NCI-H2107 treated with DMSO at 0.1 percent for 48 hours (cell line): ENCODE results near the gene FAM149B1.
"Not testable (repeated sequence)": the region's sequence is repeated elsewhere in the genome, so short reads cannot be mapped to it uniquely, and the experiment has no call there.

ENCODE experiments used
- DNase-seq: peaks from one replicate; lab custom pipeline; 2025; ENCODE audit not compliant: unreplicated experiment; lab: John Stamatoyannopoulos, UW

FAM149B1 gene

DNA sequence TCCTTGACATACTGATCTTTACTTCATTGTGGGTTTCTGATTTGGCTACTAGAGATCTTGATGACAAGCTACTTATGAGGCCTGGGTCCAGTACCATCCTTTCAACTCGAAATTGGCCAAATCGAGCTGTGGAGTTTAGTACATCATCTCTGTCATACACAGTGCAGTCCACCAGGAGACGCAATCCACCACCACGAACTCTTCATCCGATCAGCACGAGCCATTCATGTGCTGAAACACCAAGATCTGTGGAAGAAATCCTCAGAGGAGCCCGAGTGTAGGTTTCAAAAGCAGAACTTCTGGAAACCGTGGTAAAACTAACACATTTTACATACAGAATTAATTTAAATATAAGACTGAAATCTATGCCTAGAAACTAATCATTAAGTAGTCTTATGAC is 65.0 kb downstream of the FAM149B1 start:
- DNase-seq: no peak

GRCh38 chr10:73233883-73234282 is 66.0 kb downstream of the FAM149B1 start:
- DNase-seq: no peak

DNA sequence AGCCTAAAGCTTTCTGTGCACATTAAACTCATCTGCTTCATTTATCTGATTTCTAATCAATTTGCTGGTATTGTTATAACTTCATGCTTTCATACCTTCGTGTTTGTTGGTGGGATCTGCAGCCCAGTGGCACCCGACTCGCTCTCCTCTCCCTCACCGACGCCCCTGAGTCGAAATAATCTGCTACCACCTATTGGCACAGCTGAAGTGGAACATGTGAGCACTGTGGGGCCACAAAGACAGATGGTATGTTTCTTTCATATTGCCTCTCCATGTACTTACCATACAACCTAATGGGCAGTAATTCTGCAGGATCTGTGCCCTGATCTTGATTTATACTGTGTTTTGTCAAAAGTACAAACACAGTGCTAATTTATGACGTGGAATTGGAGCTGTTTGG is 66.8 kb downstream of the FAM149B1 start:
- no peak for DNase-seq

DNA sequence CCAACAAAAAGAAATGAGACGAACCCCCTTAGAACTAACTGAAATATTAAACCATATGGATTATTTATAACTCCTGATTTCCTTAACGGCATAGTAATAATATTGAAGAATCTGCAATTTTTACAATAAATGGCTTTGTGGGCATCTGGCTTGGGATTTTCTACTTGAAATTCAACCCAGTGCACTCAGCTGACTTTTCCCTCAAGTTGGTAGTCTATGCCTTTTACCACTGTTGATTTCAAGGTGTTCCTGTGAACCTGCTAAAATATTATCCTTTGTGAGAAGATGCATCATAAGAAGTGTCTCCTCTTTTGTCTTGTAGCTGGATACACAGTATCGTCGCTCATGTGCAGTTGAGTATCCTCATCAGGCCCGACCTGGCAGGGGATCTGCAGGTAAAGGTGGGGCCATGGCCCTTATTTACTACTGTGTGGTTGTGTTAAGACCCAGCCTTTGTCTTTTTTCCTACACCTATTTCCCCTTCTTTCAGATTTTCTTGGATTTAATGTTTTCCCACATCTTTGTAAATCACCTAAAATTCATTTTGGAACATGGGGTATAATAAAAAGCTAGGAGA is 71.2 kb downstream of the FAM149B1 start:
- no peak for DNase-seq

DNA sequence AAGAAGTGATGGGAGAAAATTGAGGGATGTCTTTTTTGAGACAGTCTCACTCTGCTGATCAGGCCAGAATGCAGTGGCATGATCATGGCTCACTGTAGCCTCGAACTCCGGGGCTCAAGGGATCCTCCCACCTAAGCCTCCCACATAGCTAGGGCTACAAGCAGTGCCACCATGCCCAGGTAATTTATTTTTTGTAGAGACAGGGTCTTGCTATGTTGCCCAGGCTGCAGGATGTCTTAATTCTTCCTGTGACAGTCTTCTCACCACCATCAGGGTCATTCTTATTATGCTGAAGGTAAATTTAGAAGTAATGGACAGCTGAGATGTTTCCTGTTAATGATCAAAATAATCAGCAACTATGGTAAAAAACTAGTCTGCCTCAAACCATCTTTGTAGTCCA is 72.0 kb downstream of the FAM149B1 start:
- DNase-seq: no peak

DNA sequence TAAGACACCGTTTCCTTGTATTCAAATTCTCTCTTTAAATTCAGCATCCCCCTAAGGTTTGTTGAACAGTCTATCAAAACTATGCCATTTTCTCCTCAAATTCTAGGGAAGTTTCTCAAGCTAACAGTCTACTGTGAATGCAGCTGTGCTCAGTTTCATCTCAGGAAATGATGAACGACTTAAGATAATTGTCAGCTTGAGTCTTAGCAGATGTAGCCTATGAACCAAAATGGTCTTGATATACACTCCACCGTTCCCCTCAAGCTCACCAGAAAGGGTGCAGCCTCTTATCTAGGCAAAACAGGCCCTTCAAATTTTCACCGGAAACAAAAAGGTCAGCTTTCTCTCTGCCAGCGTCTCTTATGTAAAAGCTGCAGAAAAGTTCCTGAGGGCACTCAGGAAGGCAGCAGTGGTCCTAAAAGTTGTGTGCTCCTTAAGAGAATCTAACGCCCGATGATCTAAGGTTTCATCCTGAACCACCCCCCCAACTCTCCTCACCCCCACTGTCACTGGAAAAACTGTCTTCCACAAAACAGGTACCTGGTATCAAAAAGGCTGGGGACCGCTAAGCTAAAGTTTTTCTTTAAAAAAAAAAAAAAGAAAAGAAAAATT is 77.1 kb downstream of the FAM149B1 start:
- DNase-seq: no peak

GRCh38 chr10:73246322-73246645 is 78.4 kb downstream of the FAM149B1 start:
- no peak for DNase-seq

DNA sequence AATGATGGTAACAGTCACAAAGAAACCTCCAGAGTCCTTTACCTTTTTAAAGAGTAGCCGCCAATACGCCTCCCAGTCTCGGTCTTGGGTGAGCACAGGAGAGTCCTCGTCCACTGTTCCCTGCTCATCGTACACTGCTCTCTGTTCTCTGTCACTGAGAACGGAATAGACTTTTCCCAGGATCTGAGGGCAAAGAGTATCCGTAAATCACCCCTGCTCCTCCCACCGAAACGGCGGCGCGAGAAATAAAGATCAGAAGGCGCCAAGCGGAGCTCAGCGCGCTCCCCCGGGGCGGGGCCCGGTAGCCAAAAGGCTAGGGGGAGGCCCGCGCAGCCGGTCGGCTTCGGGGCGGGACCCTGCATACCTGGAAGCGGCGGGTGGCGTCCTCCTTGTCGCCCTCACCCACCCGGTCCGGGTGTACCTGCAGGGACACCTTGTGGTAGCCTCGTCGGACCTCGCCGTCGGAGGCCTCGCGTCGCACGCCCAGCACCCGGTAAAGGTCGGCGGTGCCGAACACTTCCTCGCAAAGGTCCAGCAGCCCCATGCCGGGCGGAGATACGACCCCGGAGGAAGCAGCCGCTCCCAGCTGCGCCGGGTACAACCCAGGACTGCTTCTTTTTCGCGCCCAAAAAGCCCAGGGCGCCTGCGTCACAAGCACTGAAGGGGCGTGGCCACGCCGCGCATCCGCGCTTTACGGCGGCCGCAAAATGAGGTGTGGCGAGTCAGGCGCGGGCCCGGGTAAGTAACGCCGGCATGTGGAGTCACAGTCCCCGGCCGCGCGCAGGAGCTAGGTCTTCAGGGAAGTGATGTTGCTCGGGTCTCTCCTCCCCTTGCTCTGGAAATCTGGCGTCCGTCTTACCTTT is 79.0 kb downstream of the FAM149B1 start, which contains the start of gene DNAJC9:
DNAJC9 (minus strand) TSS at position 610 of the 863 bp plus-strand sequence; CDS start at position 544, 66 bp downstream.
- peak; percentile 46 for DNase-seq

DNA sequence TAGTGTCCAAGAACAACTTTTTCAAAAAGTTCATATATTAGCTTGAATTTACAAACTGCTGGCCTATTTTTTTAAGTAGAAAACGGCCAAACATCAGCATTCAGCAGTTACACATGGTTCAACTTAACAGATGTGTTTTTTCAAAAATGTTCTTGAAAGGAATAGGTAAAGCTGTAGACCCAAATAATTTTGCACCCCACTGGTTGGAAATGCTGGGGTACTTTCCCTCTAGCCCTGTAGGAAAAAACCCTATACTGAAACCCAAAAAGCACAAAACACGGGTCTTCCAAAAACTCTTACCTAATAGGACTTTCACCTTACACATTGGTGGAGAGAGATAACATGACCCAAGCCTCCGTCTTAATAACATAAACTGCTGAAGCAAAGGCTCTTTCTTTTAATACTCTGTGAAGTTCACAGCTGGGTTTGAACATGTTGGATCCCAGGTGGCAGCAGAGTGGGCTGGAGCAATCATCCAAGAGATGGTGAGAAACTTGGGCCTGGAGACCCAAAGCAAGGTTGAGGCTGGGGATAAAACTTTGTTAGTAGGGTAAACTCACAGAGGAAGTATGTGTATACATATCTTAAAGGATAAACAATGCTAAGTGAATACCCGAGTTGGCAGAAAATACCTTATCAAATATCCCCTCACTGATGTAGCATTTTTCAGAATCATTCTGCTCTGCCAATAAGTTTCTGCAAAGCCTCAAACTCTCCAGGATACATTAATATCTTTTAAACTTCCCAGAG is 79.8 kb downstream of the FAM149B1 start:
- DNase-seq: no peak

- no peak for DNase-seq
These were observed 80.4 kb downstream of the FAM149B1 start for GRCh38 chr10:73248259-73248724.

DNA sequence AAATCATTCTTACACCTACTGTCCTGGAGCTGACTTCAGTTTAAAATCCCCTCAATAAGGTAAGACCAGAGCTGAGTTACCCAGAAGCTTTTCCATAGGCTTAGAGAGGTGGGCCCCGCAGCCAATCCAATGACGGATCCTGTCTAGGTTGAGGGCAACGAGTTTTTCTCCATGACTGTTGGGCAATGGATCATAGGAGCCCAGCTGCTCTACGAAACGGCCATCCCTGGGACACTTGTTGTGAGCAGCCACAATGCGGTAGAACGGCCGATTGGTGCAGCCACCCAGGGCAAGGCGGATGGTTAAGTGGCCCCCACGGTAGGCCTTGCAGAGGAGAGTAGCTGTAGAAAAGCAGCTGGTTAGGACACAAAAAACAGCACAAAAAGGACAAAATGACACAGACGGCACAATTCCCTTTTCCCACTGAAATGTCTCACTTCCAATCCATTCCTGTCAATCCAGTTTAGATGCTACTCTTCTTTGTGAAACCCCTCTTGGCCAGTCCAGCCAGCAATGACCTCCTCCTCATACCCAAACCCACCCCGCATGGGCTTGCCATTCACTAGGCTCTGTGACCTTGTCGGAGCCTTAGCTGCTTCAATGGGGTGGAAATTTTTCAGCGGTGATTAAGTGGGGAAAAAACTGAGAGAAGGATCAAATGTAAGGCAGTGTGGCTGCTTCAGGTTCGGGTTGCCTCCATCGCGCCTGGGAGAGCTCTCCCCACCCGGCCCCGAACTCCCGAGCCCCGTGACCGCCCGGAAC is 83.9 kb downstream of the FAM149B1 start:
- DNase-seq: no peak

GRCh38 chr10:73252445-73253224 is 84.7 kb downstream of the FAM149B1 start, which contains the start of gene MRPS16:
Gene MRPS16, minus strand, starts transcription at chr10:73252644. Its CDS starts 162 bp downstream, at chr10:73252482.
- peak; percentile 89 for DNase-seq

DNA sequence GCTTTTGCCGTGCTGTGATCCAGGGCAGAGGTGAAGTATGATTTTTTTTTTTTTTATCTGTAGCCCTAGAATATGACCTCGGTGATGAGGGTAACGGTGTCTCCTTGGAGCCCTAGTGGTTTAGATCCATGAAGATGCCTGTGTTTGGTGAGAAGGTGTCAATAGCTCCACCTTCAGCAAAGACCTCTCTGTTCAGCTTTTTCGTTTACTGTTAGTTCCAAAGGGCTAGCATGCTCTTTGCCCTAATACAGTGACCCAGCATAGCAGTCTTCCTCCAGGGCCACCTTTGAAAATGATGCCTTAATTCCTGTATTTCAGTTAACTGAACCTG is 85.3 kb downstream of the FAM149B1 start:
- DNase-seq: no peak

DNA sequence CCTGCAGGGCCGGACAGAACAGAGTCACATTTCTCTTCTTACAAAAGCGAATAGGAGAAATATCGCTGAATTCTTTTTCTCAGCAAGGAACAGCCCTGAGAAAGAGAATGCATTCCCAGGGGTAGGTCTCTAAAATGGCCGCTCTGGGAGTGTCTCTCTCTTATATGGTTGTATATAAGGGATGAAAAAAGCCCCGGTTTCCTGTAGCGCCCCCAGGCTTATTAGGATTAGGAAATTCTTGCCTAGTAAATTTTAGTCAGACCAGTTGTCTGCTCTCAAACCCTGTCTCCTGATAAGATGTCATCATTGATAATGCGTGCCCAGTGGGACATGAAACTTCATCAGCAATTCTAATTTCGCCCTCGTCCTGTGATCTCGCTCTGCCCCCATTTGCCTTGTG is 90.7 kb downstream of the FAM149B1 start:
- DNase-seq: not testable (repeated sequence)

DNA sequence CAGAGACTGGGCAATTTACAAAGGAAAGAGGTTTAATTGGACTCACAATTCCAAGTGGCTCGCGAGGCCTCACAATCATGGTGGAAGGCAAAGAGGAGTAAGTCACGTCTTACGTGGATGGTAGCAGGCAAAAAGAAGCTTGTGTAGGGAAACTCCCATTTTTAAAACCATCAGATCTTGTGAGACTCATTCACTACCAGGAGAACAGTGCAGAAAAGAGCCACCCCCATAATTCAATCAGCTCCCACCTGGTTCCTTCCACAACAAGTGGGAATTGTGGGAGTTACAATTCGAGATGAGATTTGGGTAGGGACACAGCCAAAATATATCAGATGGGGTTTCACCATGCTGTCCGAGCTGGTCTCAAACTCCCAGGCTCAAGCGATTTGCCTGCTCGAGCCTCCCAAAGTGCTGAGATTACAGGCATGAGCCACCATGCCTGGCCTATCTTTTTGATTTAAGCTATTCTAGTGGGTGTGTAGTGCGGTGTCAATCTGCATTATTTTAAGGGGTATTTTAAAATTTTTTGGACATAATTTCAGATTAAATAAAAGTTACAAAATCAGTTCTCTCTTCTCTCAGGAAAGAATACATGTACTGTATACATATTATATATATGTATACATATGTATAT is 93.6 kb downstream of the FAM149B1 start:
- DNase-seq: no peak

DNA sequence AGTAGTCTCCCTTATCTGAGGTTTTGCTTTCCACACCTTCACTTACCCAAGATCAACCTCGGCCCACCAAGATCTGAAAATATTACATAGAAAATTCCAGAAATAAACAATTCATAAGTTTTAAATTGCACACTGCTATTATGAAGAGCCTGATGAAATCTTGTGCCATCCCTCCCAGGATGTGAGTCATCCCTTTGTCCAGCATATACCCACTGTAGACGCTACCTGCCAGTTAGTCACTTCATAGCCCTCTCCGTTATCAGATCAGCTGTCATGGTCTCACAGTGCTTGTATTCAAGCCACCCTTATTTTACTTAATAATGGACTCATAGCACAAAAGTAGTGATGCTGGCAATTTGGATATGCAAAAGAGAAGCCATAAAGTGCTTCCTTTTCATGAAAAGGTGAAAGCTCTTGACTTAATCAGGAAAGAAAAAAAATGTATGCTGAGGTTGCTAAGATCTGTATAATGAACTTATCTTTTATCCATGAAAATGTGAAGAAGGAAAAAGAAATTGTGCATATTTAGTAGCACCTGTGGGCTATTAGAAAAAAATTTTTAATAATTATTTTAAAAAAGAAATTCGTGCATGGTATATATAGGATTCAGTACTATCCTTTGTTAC is 94.3 kb downstream of the FAM149B1 start:
- DNase-seq: no peak

DNA sequence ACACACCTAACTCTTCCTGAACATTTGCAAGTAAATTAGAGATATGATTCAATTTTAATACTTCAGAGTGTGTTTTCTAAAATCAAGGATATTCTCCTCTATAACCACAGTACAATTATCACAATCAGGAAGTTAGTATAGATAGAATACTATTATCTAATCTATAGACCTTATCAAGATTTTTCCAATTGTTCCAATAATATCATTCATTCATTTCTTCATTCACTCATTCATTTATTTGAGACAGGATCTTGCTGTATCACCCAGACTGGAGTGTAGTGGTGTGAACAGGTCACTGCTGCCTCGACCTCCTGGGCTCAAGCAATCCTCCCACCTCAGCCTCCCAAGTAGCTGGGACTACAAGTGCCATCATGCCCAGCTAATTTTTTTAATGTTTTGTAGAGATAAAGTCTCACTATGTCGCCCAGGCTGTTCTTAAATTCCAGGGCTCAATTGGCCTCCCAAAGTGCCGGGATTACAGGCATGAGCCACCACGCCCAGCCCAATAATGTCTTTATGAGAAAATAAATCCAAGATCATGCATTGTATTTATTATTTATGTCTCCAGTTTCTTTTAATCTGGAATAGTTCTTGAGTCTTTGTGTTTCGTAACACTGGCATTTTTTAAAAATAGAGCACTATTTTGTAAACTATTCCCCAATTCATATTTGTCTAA is 95.1 kb downstream of the FAM149B1 start:
- no peak for DNase-seq

GRCh38 chr10:73263693-73264347 is 95.9 kb downstream of the FAM149B1 start:
- DNase-seq: no peak
